ENCODE measurements around the gene FAM168B.

Gene FAM168B

DNA sequence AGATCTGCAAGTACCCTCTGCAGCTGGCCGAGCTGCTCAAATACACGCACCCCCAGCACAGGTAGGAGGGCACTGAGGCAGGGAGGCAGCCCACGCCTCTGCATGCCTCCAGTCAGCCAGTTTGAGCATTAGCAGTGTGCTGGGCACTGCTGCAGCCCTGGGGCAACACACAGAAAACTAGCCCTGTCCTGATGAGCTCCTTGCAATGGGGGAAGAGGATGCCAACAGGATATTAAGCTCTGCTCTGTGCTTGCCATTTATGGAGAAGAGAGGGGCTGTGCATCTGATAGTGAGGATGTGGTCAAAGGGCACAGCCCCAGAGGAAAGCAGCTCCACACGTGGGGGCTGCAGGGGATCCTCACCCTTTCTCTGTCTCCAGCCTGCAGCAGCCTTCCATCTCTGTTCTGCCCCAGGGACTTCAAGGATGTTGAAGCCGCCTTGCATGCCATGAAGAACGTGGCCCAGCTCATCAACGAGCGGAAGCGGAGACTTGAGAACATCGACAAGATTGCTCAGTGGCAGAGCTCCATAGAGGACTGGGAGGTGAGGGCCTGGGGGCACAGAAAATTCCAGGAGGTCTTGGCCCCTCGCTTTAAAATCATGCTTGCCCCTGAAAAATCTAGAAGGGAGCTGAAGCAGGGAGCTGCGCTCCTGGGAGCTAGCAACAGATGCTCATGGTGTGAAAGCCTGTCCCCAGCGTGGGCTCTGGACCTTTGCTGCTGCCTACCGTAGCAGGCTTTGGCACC is 51.7 kb downstream of the FAM168B start:
- in situ Hi-C loops (cut with HindIII; ENCODE audit: low sequenced_read_pairs), result no loop called here

DNA sequence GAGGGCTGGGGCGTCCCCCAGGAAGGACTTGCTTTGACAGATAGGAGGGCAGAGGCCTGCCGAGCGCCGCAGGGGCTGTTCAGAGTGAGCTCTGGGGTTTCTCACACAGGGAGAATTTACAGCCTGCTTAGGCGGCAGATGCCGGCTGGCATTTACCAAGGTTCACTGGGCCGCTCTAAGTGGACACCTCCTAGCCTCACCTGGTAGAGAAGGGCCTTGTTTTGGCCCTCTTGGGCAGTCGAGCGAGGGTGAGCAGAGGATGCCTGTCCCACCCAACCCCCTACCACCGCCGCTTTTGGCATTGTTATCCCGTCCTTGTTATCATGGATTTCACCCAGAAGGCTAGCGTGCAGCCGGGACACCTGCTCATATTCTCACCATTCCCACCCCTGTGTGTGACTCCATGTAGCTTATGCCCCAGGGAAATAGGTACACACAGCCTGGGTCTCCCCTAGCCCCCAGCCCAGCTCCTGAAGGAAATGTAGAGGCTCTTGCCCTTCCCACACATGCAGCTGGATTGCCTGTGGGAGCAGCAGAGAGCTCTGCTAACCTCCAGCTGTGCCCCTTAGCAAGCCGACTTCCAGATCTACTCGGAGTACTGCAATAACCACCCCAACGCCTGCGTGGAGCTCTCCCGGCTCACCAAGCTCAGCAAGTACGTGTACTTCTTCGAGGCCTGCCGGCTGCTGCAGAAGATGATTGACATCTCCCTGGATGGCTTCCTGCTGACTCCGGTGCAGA is 52.4 kb downstream of the FAM168B start:
- in situ Hi-C loops (cut with HindIII; ENCODE audit: low sequenced_read_pairs), result no loop called here

DNA sequence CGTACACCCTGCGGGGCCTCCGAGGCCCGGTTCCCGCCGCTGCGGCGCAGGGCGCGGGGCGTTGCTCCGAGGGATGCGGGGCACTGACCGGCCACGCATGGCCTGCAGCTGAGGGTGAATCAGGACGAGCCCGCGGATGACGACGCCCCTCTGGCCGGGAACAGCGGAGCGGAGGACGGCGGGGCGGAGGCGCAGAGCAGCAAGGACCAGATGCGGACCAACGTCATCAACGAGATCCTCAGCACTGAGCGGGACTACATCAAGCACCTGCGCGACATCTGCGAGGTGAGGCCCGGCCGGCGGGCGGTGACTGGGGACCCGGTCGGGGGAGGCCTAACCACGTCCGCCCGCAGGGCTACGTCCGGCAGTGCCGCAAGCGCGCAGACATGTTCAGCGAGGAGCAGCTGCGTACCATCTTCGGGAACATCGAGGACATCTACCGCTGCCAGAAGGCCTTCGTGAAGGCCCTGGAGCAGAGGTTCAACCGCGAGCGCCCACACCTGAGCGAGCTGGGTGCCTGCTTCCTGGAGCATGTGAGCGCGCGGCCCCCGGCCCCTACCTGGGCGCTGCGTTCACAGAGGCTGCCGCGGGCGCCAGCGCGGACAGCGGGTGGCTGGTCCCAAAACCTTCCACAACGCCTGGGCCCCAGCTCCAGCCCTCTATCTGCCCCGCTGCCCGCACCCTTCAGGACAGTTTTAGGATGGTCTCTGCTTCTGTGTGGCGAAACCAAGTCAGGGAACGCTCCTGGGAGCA is 53.2 kb downstream of the FAM168B start:
- in situ Hi-C loops (cut with HindIII; ENCODE audit: low sequenced_read_pairs), result no loop called here

DNA sequence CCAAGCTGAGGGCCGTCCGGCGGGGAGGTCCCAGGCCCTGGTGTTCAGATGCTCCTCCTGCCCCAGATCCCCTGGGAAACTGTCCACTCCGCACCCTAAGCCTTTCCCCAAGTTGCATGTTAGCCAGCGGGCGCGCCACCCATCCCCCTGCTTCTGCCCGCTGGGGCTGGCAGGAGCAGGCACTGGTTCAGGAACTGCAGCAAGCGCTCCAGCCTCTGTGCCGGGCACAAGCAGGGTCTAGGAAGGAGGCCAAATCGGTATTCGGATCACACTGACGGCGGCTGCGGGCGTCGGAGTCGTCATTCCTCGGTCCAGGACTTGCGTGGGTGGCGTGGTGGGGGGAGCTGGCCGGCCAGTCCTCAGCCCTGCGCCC is 53.7 kb downstream of the FAM168B start:
- in situ Hi-C loops (cut with HindIII; ENCODE audit: low sequenced_read_pairs), result no loop called here

DNA sequence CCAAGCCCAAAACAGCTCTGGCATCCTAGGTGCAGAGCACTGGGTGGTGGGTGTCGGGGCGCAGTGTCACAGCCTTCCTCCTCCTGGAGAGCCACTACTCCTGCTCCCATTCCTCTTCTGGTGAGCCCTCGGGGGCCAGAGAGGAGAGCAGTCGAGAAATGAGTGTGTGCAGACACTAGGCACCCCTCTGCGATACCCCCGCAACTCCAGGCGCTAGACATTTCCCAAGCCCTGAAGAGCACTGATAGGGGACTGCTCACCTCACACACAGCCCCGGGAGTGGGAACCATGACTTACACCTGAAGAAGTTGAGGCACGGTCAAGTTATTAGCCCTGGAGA is 54.2 kb downstream of the FAM168B start:
- in situ Hi-C loops (cut with HindIII; ENCODE audit: low sequenced_read_pairs), result no loop called here

DNA sequence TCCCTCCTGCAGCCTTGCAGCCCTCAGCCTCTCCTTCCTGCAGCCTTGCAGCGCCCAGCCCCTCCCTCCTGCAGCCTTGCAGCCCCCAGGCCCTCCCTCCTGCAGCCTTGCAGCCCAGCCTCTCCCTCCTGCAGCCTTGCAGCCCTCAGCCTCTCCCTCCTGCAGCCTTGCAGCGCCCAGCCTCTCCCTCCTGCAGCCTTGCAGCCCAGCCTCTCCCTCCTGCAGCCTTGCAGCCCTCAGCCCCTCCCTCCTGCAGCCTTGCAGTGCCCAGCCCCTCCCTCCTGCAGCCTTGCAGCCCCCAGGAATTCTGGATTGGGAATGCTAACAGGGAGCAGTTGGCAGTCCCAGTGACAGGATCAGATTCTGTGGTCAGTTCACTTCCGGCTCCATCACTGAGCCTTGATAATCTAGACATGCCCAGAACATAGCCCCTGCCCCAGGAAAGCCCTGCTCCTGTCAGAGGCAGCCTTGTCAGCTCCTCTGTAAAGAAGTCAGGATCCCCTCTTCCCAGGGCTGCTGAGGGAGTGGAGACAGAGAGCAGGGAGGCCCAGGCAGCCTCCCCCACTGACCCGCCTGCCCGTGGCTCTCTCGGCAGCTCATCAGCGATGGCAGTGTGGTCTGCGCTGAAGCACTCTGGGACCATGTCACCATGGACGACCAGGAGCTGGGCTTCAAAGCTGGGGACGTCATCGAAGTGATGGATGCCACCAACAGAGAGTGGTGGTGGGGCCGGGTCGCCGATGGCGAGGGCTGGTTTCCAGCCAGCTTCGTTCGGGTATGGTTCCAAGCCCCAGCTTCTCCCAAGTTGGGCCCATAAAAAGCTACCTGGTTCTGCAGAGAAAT is 54.8 kb downstream of the FAM168B start:
- in situ Hi-C loops (cut with HindIII; ENCODE audit: low sequenced_read_pairs), result no loop called here

DNA sequence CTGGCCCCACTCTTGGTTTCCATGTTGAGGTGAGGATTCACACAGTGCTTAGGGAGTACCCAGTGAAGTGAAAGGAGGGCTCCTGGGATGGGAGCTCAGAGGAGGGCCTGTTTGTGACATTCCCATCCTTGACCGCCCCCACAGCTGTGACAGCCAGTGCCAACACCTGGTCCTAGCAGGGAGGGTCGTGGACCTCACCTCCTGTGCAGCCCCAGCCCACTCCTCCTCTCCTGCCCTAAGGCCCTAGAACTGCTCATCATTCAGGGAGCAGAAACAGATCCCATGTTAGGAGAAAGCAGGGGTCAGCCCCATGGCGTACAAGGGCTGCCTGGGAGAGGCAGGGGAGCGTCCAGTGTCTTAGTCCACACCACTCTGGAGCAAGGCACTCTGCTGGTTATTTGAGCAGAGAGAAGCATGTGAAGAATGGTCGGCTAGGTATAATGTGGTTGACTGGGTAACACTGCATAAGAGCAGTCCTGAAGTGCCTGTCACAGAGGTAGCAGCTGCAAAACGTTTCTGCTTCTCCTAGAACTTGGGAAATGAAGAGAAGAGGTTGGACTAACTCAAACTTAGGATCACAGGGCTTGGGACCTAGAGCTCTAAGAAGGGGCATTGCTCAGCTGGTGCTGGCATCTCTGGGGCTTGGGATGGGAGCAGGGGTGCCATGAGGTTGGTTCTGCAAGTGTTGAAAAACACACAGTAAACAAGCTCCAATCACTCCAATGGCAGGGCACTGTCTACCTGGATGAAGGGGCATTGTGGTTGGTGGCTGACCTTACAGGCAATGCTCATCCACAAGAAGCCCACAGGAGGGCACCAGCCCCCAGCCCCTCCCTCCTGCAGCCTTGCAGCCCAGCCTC is 55.6 kb downstream of the FAM168B start:
- in situ Hi-C loops (cut with HindIII; ENCODE audit: low sequenced_read_pairs), result no loop called here

DNA sequence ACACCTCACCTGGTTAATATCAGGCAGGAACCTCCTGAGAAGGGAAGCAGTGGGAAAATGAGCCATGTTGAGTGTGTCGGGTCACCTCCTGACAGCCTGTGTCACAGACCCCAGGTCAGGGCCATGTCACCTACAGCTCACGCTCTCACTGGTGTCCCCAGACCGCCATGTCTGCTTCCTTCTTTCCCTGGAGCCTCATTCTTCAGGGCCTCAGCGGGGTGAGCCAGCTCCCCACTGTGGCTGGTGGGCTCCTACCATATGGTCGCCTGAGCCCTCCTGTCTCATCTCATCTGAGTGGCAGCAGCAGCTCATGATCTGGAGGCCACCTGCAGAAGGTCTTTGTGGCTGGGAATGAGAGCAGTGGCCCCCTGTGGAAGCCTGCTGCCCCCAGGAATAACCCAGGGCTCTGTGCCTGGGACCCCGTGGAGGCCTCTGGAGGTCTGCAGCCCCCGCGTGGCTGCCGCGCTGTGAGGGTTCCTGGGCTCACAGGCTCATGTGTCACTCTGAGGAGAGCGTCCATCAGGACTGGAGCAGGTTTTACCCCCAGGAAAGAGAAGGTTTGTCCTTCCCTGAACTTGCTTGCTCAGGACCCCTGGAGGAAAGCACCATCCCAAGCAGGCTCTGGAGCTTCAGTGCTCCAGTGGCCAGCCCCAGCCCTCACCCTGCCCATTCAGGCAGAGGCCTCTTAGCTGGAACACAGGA is 56.4 kb downstream of the FAM168B start:
- in situ Hi-C loops (cut with HindIII; ENCODE audit: low sequenced_read_pairs), result no loop called here

DNA sequence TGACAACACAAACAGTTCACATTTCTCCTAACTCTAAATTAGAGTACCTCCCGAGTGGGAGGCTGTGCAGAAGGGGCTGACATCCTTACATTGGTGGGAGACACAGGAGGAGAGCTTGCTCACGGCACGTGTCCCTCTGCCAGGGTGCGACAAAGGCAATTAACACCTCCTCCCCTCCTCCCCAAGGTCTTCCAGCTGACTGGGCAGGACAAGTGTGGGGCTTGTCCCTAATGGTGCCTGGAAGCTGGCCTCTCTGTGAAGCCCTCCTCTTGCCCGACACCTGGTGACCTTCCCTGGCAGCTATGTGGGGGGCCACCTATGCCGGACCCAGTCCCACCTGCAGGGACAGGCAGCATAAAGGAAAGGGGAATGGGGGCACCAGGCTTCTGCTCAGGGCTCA is 57.0 kb downstream of the FAM168B start:
- in situ Hi-C loops (cut with HindIII; ENCODE audit: low sequenced_read_pairs), result no loop called here

DNA sequence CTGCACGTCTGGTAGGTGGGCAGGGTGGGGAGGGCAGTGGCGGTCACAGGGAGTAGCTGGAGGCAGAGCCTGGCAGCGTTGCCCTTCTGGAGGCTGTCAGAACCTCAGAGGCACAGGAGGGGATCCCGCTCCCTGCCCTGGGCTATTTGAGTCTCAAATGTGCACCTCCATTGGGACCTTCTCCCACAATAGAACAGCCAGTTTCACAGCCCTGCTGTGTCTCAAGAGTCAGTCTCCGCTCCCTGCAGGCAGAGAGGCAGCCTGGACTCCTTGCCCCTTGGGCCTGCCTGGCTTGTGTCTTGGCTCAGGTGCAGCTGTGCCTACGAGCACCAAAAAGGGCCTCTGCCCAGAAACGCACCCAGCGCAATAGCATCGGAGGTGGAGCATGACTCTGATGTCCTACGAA is 57.4 kb downstream of the FAM168B start:
- in situ Hi-C loops (cut with HindIII; ENCODE audit: low sequenced_read_pairs), result no loop called here

DNA sequence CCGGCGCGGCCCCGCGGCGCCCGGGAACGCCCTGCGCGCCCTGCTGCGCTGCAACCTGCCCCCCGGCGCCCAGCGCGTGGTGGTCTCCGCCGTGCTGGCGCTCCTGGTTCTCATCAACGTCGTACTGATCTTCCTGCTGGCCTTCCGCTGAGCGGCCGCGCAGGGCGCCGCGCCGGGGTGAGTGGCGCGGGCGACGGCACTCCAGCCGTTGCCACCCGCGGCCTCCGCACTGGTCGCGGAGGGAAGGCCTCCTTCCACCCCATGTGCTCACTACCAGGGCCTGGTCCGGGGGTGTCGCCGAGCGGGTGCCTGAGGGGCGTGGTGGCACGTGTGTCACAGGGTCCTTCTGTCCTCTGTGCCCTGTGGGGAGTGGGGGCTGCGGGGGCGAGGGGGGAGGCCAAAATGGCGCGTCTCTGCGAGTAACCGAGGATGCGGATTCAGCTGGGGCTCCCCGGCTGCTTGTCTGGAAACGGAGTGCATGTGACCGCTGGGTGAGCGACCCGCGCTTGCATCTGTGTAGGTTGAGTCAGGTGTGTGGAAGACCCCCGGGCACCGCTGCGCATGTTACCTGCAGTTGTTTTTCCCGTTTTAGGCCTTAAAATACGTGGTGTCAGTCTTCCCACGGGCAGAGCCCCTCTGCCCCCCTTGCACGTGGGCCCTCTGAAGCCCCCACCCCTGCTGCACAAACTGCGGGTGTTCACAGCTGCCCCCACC is 58.0 kb downstream of the FAM168B start:
- in situ Hi-C loops (cut with HindIII; ENCODE audit: low sequenced_read_pairs), result no loop called here

DNA sequence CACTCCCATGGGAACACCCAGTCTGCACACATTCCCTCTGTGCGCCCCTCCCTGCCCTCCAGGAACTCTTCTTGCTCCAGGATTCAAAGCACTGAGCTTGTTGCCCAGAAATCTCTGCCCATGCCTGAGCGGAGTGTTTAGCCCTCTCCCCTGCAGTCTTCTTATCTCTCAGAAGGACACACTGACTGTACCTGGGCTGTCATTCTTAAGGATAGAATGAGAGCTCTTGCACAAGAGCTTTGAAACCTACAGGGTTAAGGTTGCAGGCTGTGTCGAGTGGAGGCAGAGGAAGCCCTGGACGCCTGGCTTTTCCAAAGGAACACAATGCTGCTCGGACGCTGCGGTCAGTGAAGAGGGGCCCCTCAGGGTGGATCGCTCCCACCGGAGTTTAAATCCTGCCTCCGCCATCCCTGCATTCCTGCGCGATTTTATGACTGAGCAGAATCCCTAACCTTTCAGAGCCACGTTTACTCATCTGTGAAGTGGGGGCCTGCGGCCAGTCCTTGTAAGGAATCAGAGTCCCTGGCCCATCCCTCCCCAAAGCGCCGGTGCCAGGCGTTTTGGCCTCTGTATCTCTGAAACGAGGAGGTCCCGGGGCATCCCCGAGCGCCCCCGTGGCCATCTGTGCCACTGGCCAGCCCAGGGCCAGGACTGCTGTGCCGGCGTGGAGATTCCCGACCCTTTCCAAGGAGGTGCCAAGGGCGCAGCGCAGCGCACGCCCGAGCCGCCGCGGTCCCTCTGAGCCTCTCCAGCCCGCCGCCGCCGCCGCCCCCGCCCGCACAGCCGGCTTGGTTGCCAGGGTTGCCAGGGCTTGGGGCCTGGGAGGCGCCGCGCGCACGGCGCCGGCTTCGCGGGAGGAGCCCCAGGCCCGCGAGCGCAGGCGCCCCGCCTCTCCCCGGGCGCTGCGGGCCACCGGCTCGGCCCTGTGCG is 58.9 kb downstream of the FAM168B start:
- in situ Hi-C loops (cut with HindIII; ENCODE audit: low sequenced_read_pairs), result no loop called here

DNA sequence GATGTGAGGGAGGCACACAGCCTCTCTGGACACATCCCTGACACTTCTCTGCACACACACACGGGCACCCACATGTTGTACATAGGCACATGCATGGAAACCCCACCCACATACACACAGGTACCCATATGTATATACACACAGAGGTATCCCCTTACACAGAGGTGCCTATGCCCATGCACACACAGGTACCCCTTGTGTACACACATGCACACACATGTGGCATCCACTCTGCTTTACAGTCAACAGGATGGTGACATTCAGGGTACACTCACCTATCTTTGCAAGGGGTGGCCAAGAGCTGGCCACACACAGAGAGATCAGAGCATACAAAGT is 59.5 kb downstream of the FAM168B start:
- in situ Hi-C loops (cut with HindIII; ENCODE audit: low sequenced_read_pairs), result no loop called here

DNA sequence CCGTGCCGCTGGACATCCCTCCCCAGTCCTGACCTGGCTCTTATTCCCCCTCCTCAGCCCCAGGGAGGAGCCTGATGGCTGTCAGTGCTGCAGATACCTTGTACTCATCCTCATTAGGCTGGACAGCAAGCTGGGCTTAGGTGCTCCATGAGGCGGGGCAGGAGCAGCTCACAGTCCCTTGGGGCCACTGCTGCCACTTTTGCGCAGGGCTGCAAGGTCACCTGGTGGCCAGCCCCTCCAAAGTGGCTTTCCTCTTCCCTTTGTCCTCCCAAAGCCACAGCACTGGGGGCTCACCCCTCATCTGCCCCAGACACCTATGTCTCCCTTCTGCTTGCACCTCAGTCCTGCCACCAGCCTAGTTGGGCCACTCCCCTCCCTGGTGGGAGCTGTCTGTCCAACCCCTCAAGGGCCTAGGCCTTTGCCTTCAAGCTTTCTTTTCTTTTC is 60.8 kb downstream of the FAM168B start:
- in situ Hi-C loops (cut with HindIII; ENCODE audit: low sequenced_read_pairs), result no loop called here

DNA sequence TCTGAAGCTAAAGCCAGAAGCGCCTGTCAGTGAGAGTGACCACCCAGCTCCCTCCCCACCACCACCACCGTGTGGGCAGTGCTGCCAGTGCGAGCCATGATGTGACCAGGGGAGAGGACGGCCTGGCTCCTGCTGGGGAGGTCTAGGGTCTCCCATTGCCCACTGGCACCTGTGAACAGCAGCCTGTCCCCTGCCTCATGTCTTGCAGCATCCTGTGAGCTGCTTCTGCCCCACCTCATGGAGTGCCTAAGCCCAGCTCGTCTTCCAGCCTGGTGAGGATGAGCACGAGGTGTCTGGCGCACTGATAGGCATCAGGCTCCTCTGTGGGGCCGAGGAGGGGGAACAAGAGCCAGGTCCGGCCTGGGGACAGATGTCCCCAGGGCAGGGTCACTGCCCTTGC is 61.4 kb downstream of the FAM168B start:
- in situ Hi-C loops (cut with HindIII; ENCODE audit: low sequenced_read_pairs), result no loop called here

DNA sequence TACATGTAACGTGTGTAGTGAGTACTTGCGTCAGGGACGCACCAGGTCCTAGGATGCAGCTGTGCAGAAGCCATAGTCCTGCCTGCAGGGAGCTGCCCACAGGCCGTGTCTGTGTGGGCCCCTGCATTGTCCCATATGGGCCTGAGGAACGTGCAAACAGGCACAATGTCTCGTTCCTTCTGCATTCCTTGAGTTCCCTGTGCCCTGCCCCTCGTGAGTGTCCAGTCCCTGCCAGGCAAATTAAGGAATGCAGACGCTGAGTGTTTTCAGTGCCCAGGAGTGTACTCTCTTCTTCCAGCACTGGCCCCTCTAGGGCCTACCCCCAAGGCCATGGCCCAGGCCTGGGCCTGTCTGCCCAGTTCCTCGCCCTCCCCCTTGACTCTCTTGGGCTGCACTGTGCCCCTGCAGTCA is 61.8 kb downstream of the FAM168B start:
- in situ Hi-C loops (cut with HindIII; ENCODE audit: low sequenced_read_pairs), result no loop called here

DNA sequence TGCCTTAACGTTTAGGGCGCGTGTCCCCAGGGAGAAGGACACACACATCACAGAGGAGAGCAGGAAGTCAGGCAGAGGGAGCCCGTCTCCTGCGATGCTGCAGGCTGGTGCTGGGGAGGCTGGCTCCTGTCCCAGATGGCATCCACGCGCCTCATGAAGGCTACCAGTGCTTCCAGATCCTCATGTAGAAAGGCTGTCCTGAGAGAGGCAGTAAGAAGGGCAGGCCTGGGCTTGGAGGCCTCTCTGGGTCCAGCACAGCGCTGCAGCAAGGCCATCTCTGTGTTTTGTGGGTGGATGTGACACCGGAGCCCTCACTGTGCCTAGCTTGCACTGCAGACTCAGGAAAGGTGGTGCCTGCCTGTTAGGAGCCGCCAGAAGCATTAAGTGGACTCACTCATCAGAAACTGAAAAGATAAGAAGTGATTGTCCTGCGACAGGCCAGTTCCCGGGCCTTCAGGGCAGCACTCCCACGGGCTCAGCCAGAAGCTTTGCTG is 62.7 kb downstream of the FAM168B start:
- in situ Hi-C loops (cut with HindIII; ENCODE audit: low sequenced_read_pairs), result no loop called here

DNA sequence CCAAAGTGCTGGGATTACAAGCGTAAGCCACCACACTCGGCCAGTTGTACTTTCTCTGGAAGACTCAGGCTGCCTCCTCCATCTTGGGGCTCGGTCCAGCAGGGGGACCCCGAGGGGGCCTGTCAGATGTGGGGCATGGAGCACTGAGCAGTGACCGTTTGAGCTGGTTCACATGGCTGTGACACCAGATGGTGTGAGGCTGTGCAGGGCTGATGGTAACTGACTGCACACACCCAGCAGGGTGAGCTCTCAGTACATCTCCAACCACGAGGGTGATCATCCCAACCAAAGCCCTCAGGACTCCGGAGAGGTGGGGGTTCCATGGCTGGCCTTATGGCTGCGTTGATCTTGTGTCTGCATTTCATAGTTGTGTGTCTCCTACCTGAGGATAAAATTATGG is 63.4 kb downstream of the FAM168B start:
- in situ Hi-C loops (cut with HindIII; ENCODE audit: low sequenced_read_pairs), result no loop called here
